ENCODE results near the gene SEC61B.

Gene SEC61B

GRCh38 chr9:99238331-99238730, 16.2 kb downstream of the SEC61B start:
- DNase-seq: no peak

DNA sequence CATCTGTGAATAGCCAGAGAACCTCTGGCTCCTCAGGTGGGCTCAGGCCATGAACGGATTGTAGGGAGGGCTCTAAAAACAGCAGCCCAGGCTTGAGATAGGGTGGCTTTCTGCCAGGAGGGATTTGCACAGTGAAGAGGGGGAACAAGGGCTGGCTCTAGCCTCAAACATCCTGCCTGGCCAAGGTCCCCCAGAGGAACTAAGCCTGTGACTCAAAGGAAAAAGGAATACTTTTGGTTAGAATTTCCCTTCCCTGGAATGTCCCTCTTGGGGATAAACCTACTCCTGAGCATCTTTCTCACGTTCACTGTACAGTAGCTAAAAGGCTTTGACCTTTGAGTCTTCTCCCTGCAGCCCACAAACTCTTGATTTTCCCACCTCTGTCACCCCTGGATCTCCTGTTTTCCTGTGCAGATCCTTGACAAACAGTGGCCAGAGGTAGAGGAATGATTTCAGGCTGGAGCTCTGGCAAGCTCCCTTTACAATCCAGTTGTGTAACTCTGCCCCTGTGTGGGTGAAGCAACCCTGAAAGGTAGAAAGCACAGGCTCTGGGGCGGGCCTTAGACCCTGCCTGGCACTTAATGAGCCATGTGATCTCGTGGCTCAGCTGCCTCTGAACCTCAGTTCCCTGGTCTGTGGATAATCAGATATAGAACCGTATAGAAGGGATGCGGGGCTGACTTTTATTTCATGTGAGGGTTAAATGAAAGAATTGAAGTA, 17.4 kb downstream of the SEC61B start:
- DNase-seq: no peak

DNA sequence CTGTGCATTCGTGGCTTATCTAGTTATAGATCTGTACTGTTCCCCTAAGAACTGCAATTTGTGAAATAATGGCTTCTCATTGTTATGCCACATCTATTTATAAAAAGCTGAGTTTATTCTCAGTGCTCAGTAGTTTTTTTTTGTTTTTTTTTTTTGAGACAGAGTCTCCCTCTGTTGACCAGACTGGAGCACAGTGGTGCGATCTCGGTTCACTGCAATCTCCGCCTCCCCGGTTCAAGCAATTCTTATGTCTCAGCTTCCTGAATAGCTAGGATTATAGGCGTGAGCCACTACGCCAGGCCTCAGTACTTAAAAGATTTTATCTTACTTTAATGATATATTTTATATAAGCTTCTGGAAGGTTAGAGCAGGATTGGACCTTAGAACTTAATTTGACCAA, 19.0 kb downstream of the SEC61B start:
- DNase-seq: no peak

DNA sequence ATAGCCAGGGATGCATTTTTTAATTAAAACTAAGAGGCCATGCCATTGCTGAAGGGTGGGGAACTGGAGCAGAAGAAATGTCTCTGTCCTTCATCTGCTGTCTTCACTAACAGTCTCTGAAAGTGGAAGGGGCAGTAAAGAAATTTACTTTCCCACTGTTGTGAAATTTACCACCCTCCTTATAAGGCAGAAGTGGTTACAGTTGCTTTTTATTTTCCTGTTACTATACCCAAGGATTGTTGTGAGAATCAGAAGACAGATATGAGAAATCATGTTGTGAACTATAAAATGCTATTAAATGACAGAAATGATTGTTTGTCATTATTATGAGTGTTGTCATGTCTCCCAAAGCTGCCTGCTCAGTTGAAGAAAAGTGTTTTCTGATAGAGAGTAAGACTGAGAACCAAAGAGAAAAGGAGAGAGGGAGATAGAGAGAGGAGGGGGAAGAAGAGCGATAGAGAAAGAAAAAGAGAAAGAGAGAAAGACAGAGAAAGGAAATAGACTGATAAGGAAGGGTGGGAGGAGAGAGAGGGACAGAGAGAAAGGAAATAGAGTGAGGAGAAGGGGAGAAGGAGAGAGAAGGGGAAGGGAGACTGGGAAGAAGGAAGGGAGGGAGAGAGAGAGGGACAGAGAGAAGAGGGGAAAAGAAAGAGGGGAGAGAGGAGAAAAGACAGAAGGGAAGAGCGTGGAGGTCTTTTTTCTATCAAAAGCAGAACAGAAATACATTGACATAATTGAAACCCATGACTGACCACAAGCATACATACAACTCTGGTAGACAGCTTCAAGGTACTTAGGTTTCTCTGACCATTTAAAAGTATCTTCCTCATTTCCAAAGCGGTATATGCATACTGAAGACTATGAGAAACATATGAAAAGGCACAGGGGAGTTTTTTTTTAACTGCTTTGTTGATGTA, 22.5 kb downstream of the SEC61B start:
- DNase-seq: no peak

GRCh38 chr9:99249619-99250018, 27.5 kb downstream of the SEC61B start:
- DNase-seq: no peak

GRCh38 chr9:99251157-99251556, 29.1 kb downstream of the SEC61B start:
- DNase-seq: no peak

- DNase-seq: no peak
Measured at GRCh38 chr9:99253134-99253533, 31.1 kb downstream of the SEC61B start.

- DNase-seq: no peak
Measured at GRCh38 chr9:99253772-99254431, 31.8 kb downstream of the SEC61B start.

- no peak for DNase-seq
Measured at GRCh38 chr9:99255651-99256050, 33.6 kb downstream of the SEC61B start.

DNA sequence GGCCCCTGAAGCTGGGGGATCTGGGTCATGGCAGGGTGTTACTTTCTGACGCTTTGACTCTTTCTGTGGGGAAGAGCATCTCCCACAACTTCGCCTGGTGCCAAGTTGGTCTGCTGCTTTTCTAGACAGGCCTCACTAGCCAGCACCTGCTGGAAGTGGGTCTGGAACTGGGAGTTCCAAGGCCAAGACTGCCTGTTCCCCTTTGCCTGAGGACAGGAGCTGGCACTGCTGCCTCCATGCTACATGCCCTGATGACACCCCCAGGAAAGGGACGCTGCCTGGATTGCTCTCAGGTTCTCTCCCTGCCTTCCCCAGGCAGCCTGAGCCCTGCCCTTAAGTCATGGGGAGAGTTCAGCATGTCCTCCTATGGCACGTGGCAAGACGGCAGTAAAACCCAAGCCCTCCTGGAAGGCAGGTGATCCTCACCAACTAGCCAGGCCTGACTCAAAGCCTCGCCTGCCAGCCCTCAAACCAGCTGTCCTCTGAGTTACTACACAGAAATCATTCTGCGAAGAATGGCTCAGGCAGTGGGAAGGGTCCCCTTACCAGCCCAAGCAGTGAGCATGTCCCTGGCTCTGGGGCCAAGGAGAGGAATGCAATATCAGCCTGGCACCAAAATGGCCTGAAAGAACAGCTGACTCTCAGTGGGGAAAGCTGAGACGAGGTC, 35.8 kb downstream of the SEC61B start:
- DNase-seq: no peak

DNA sequence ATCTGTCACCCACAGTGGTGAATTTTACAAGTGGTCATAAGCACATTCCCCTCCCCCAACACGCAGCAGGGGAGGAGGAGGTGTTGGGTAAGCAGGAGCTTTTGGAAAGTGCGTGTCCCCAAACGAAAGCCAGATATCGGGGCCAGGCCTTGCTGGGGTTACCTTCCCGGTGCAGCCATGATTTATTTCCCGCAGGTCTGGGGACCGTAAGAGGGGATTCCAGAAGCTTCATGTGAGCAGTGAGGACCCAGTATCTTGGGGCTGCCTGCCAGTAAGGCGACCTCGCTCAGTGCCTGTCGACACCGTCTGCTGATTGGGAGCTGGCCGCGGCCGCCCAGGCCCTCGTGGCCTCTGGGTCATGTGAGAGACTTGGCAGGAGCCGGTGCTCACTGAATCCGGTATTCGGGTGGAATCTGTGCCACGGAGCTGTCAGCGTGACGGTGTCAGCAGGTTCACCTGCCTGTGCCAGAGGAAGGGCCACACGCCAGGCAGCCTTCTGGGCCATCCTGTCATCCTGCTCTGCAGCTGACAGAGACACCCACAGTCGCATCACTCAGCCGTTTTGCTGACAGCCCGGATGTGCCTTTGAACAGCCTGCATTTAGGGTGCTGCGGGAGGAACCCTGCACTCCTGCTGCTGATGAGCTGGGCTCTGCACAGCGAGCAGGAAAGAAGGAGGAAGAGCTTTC, 37.3 kb downstream of the SEC61B start:
- DNase-seq: no peak

DNA sequence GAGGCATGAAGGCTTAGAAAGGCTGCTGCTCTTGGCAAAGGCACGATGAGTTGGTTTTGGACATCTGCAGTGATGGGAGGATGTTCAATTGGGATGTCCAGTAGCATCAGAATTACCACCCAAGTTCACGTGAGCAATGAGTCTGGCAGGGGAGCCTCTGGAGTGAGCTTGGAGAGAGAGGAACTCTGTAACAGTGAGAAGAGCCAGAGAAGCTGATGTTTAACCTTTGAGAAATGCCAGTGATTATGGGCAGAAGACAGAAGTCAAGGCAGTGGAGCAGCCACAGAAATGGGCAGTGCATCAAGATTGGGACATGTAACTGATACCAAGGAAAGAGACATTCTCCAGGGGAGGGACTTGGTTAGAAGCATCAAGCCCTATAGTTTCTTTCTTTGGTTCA, 39.8 kb downstream of the SEC61B start:
- DNase-seq: no peak

DNA sequence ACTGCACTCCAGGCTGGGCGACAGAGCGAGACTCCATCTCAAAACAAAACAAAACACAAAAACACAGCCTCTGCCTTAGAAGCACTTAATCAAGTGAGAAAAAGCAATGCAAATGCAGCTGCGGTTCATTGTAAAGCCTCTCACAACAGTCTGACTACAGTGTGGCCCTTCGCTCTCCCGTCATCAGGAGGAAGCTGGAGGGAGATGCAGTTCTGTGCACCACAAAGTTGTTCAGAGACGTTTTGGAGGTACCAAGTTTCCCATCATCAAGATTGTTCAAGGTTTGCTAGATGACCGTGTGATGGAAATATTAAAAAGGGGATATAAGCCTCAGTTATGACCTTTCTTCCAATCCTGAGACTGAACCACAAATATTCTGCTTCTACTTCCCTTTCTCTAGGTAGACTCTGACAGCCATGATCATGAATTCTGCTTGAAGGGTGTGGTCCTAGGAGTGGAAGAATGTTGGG, 40.9 kb downstream of the SEC61B start:
- no peak for DNase-seq

GRCh38 chr9:99264070-99264680, 42.1 kb downstream of the SEC61B start:
- DNase-seq: peak; percentile 17 to 27

- DNase-seq: no peak
Measured at GRCh38 chr9:99265691-99266090, 43.6 kb downstream of the SEC61B start.

GRCh38 chr9:99266255-99267023, 44.4 kb downstream of the SEC61B start:
- peak; percentile 53 to 56 for DNase-seq

- no peak for DNase-seq
Measured at GRCh38 chr9:99269416-99269815, 47.3 kb downstream of the SEC61B start.

DNA sequence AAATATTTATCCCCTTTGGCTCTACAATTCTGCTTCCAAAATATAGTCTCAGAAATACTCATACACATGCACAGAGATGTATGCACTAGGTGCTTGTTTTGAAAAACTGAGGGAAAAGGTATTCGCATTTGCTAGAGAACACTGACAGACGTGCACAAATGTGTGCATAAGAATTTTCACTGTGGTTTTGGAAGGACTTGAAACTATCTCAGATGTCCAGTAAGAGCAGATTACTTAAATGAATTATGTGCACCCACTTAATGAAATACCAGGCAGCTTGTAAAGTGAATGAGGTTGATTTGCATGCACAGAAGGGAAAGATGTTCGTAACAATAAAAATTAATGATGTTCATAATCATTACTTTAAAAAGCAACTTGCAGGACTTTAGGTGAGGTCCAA, 48.4 kb downstream of the SEC61B start:
- DNase-seq: no peak

DNA sequence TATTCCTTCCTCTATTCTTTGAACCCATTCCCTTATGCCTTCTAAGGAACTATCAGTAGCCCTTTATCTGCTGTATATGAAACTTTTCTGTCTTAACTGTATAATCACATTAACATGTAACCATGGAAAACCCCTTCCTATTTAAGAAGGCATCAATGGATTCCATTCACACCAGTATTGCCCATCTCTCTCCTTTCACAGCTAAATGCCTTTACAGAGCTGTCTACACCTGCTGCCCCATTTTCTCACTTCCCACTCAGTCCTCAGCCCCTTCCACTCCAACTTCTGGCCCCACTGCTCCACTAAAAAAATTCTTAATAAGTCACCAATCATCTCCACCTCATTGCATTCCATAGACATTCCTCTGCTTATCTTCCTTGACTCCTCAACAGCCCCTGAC, 50.8 kb downstream of the SEC61B start:
- no peak for DNase-seq

- no peak for DNase-seq
Measured at GRCh38 chr9:99274016-99274415, 51.9 kb downstream of the SEC61B start.

DNA sequence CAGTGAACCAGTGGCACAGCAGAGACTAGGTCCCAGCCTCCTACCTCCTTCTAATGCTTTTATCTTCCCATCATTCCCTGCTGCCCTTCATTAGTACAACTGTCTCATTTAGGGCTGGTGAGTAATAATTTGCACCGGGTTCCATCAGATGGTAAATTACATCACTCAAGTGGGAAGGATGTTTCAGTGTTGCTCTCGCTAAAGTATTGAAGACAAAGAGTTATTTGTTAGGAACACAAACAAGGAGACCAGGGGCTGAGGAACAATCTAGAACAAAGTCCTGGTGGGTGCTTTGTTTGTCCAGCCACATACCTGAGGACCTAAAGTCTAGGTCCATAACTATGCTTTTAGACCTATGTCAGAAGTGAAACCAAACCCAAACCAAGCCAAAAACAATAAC, 52.4 kb downstream of the SEC61B start:
- no peak for DNase-seq
